Smooth muscle cell (in vitro differentiated cells): ENCODE data around the gene INIP. TPM values are rescaled to one million over a fixed set of nuclear protein-coding genes. Genes with fewer than 3 reads are reported as not detected.

Experiments
- DNase-seq: peaks from one replicate; lab custom pipeline; 2025; ENCODE audit not compliant: unreplicated experiment; lab: John Stamatoyannopoulos, UW
- H2AFZ ChIP-seq: fragments of 200-600 bp; sonication (generic); 2 replicates; pipeline ENCODE4 v1.6.0; 2016; ENCODE audit warnings: antibody characterized with exemption, low read depth, mild to moderate bottlenecking
- H3F3A ChIP-seq: fragments of 200-600 bp; sonication (generic); 2 replicates; pipeline ENCODE4 v1.6.0; 2017; ENCODE audit warnings: antibody characterized with exemption, low read depth
- H3K27ac ChIP-seq: fragments of 200-600 bp; sonication (generic); 2 replicates; pipeline ENCODE4 v1.5.1; 2016; ENCODE audit warnings: low read depth, mild to moderate bottlenecking
- H3K27me3 ChIP-seq: fragments of 200-600 bp; sonication (generic); 2 replicates; pipeline ENCODE4 v1.6.1; 2016; ENCODE audit warnings: low read depth, mild to moderate bottlenecking
- H3K36me3 ChIP-seq: fragments of 200-600 bp; sonication (generic); 2 replicates; pipeline ENCODE4 v1.5.1; 2016; ENCODE audit warnings: low read depth
- H3K4me1 ChIP-seq: fragments of 200-600 bp; sonication (generic); 2 replicates; pipeline ENCODE4 v1.5.1; 2016; ENCODE audit warnings: low read depth
- H3K4me2 ChIP-seq: fragments of 200-600 bp; sonication (generic); 2 replicates; pipeline ENCODE4 v1.6.0; 2016; ENCODE audit warnings: mild to moderate bottlenecking
- H3K4me3 ChIP-seq: fragments of 200-600 bp; sonication (generic); 2 replicates; pipeline ENCODE4 v1.5.1; 2016; ENCODE audit warnings: mild to moderate bottlenecking
- H3K79me2 ChIP-seq: fragments of 200-600 bp; sonication (generic); 2 replicates; pipeline ENCODE4 v1.6.0; 2016; ENCODE audit warnings: low read depth, mild to moderate bottlenecking
- H3K9ac ChIP-seq: fragments of 200-600 bp; sonication (generic); 2 replicates; pipeline ENCODE4 v1.6.0; 2016; ENCODE audit warnings: low read depth
- H3K9me3 ChIP-seq: fragments of 200-600 bp; sonication (generic); replicated peaks from 2 replicates; pipeline ENCODE4 v1.5.1; 2016; ENCODE audit warnings: low read depth
- H4K20me1 ChIP-seq: fragments of 200-600 bp; sonication (generic); 2 replicates; pipeline ENCODE4 v1.6.0; 2016; ENCODE audit warnings: low read depth
- CTCF ChIP-seq: fragments of 200-600 bp; sonication (generic); IDR thresholded peaks from 2 replicates; pipeline ENCODE4 v1.5.1; 2017; ENCODE audit warnings: borderline replicate concordance, mild to moderate bottlenecking, antibody characterized with exemption; ENCODE audit not compliant: insufficient read depth, poor library complexity, severe bottlenecking
- WGBS: methylation state at CpG from one replicate; pipeline ENCODE4 v1.1.7; 2016; ENCODE audit warnings: low lambda C conversion rate; 5-methylcytosine and 5-hydroxymethylcytosine counted together
- polyA plus RNA-seq: library from polyadenylated mRNA; unstranded; fragments of >200 nt; fragmentation: Nextera tagmentation; extraction: Ambion mirVana; gene quantifications from 2 replicates; pipeline ENCODE4 v1.2.1, GENCODE V29; 2016
- total RNA-seq: library from RNA; depleted of rRNA; stranded (reverse); fragments of >200 nt; gene quantifications from 2 replicates; pipeline ENCODE4 v1.2.3, GENCODE V29; 2014

Gene INIP
- total and polyA plus RNA-seq, 2 experiments from 2014 or later: 19.8 to 25.8 TPM

- Histone ChIP-seq H4K20me1 (no peaks in the 10 kb centered on the region), H3K4me3 (no peak overlapping the region), H3F3A (no peaks in the 10 kb centered on the region), H3K4me1 (no peaks in the 10 kb centered on the region), H3K27ac (no peak overlapping the region), H3K9ac (no peak overlapping the region), H3K9me3 (no peaks in the 10 kb centered on the region), H3K36me3 (no peaks in the 10 kb centered on the region), H3K79me2 (no peaks in the 10 kb centered on the region), H3K4me2 (no peak overlapping the region), H2AFZ (no peak overlapping the region), H3K27me3 (no peaks in the 10 kb centered on the region)
- no peak for DNase-seq
- TF ChIP-seq CTCF: no peak
- 95% methylated on average over 7 of the region's 7 CpGs for WGBS
These were observed 46.8 kb downstream of the INIP start for GRCh38 chr9:112670991-112671625.

- no peak overlapping the region for H2AFZ ChIP-seq
- H3K4me2 ChIP-seq: no peak overlapping the region
- H3F3A ChIP-seq: no peaks in the 10 kb centered on the region
- no peaks in the 10 kb centered on the region for H3K4me1 ChIP-seq
- no peak for DNase-seq
- 93% methylated on average over 2 of the region's 2 CpGs for WGBS
- H3K27me3 ChIP-seq: no peaks in the 10 kb centered on the region
- no peak for TF ChIP-seq CTCF
- no peaks in the 10 kb centered on the region for H4K20me1 ChIP-seq
- H3K79me2 ChIP-seq: no peaks in the 10 kb centered on the region
- no peak overlapping the region for H3K27ac ChIP-seq
- no peaks in the 10 kb centered on the region for H3K36me3 ChIP-seq
- no peaks in the 10 kb centered on the region for H3K9me3 ChIP-seq
- H3K4me3 ChIP-seq: no peak overlapping the region
- H3K9ac ChIP-seq: no peak overlapping the region
These were observed 48.6 kb downstream of the INIP start for GRCh38 chr9:112669326-112669725.

GRCh38 chr9:112665347-112665746 lies 52.6 kb downstream of the INIP start:
- no peak for TF ChIP-seq CTCF
- no peak overlapping the region for H2AFZ ChIP-seq
- no peak overlapping the region for H3K27ac ChIP-seq
- no peaks in the 10 kb centered on the region for H3F3A ChIP-seq
- no peak for DNase-seq
- H3K4me1 ChIP-seq: no peaks in the 10 kb centered on the region
- H3K27me3 ChIP-seq: no peaks in the 10 kb centered on the region
- no peaks in the 10 kb centered on the region for H3K36me3 ChIP-seq
- H4K20me1 ChIP-seq: no peaks in the 10 kb centered on the region
- no peak overlapping the region for H3K4me3 ChIP-seq
- H3K9me3 ChIP-seq: no peaks in the 10 kb centered on the region
- no peak overlapping the region for H3K4me2 ChIP-seq
- no peaks in the 10 kb centered on the region for H3K79me2 ChIP-seq
- H3K9ac ChIP-seq: no peak overlapping the region
- 95% methylated on average over 4 of the region's 4 CpGs for WGBS

GRCh38 chr9:112664531-112664930 lies 53.4 kb downstream of the INIP start:
- no peak overlapping the region for H3K27ac ChIP-seq
- H3K79me2 ChIP-seq: no peaks in the 10 kb centered on the region
- no peaks in the 10 kb centered on the region for H4K20me1 ChIP-seq
- no peaks in the 10 kb centered on the region for H3K27me3 ChIP-seq
- no peak overlapping the region for H2AFZ ChIP-seq
- no peaks in the 10 kb centered on the region for H3K4me1 ChIP-seq
- no peak overlapping the region for H3K9ac ChIP-seq
- no peak overlapping the region for H3K4me3 ChIP-seq
- no peaks in the 10 kb centered on the region for H3F3A ChIP-seq
- WGBS: 92% methylated on average over 3 of the region's 3 CpGs
- no peaks in the 10 kb centered on the region for H3K9me3 ChIP-seq
- TF ChIP-seq CTCF: no peak
- H3K36me3 ChIP-seq: no peaks in the 10 kb centered on the region
- no peak overlapping the region for H3K4me2 ChIP-seq
- no peak for DNase-seq
